HepG2 (cell line): Measurements from ENCODE around the gene KLF15. TPM values are rescaled to one million over a fixed set of nuclear protein-coding genes. Genes with fewer than 3 reads are reported as not detected.

Experiments
- KLF13 ChIP-seq: sonication (generic); formaldehyde crosslinking; IDR thresholded peaks from 2 replicates; pipeline ENCODE4 v1.4.0; 2020; ENCODE audit warnings: mild to moderate bottlenecking, missing genetic modification reagents
- MEIS2 ChIP-seq: sonication (generic); formaldehyde crosslinking; IDR thresholded peaks from 2 replicates; pipeline ENCODE4 v1.9.0; 2021; ENCODE audit warnings: mild to moderate bottlenecking, missing genetic modification reagents
- MIXL1 ChIP-seq: IDR thresholded peaks from 2 replicates; pipeline ENCODE4 v1.6.1; 2016
- MLLT10 ChIP-seq: sonication (generic); formaldehyde crosslinking; IDR thresholded peaks from 2 replicates; pipeline ENCODE4 v1.4.0; 2020; ENCODE audit warnings: missing genetic modification reagents
- RBFOX2 ChIP-seq: fragments of 200-400 bp; formaldehyde crosslinking; IDR thresholded peaks from 2 replicates; pipeline ENCODE4 v1.6.1; 2017; ENCODE audit warnings: low read depth, mild to moderate bottlenecking, low read length
- REPIN1 ChIP-seq: sonication (generic); formaldehyde crosslinking; IDR thresholded peaks from 2 replicates; pipeline ENCODE4 v1.8.0; 2022; ENCODE audit warnings: missing genetic modification reagents, low read depth, mild to moderate bottlenecking, borderline replicate concordance
- SALL1 ChIP-seq: sonication (generic); formaldehyde crosslinking; IDR thresholded peaks from 2 replicates; pipeline ENCODE4 v1.8.0; 2022; ENCODE audit warnings: mild to moderate bottlenecking, missing genetic modification reagents
- SCMH1 ChIP-seq: sonication (generic); formaldehyde crosslinking; IDR thresholded peaks from 2 replicates; pipeline ENCODE4 v1.9.0; 2021; ENCODE audit warnings: missing genetic modification reagents, mild to moderate bottlenecking, borderline replicate concordance
- SNRNP70 ChIP-seq: fragments of 200-400 bp; formaldehyde crosslinking; IDR thresholded peaks from 2 replicates; pipeline ENCODE4 v1.6.1; 2017; ENCODE audit warnings: mild to moderate bottlenecking, low read depth, low read length, moderate library complexity
- ZNF281 ChIP-seq: sonication (generic); formaldehyde crosslinking; IDR thresholded peaks from 2 replicates; pipeline ENCODE4 v1.4.0; 2020; ENCODE audit warnings: missing genetic modification reagents, borderline replicate concordance
- ZNF841 ChIP-seq: sonication (generic); formaldehyde crosslinking; IDR thresholded peaks from 2 replicates; pipeline ENCODE4 v1.8.1; 2023; ENCODE audit warnings: missing genetic modification reagents, borderline replicate concordance
- polyA plus RNA-seq, 8 experiments: library from polyadenylated mRNA; depleted of rRNA in 3 of 8; stranded (reverse) in 7 of 8; unstranded in 1 of 8; fragments of >200 nt; fragmentation: Illumina TruSeq in 4 of 8; extraction: Trizol in 4 of 8; gene quantifications; 2 replicates each; pipeline versions ENCODE4 v1.2.1 to v1.2.3, GENCODE V29; 2011 to 2016; ENCODE audit warnings: low read depth in 4 of 8, missing spikeins in 1 of 8, mixed read lengths in 1 of 8; ENCODE audit not compliant: insufficient read depth in 1 of 8
- total RNA-seq, 5 experiments: library from RNA; depleted of rRNA; stranded (reverse); fragments of >200 nt; fragmentation: Illumina TruSeq; extraction: Trizol; gene quantifications; 2 replicates each; pipeline ENCODE4 v1.2.3, GENCODE V29; 2016; ENCODE audit warnings: low read depth in 1 of 5
- TF ChIP-seq, protein P1 (sequence below): sonication (generic); formaldehyde crosslinking; IDR thresholded peaks from 2 replicates; pipeline ENCODE4 v1.4.0; 2020; ENCODE audit warnings: missing genetic modification reagents
- TF ChIP-seq, protein P2 (sequence below): sonication (generic); formaldehyde crosslinking; IDR thresholded peaks from 2 replicates; pipeline ENCODE4 v1.5.0; 2020; ENCODE audit warnings: mild to moderate bottlenecking, missing genetic modification reagents
- TF ChIP-seq, protein P3 (sequence below): fragments of 450-650 bp; IDR thresholded peaks from 2 replicates; pipeline ENCODE4 v1.6.1; 2016
- TF ChIP-seq, protein P4 (sequence below): sonication (generic); formaldehyde crosslinking; IDR thresholded peaks from 2 replicates; pipeline ENCODE4 v1.5.1; 2020; ENCODE audit warnings: mild to moderate bottlenecking, missing genetic modification reagents, moderate library complexity

KLF15 gene
- total and polyA plus RNA-seq, 2 of the 13 experiments (the other 11 are each of a cell fraction or from before 2014, with no cell fraction given) = 7.1 to 7.8 TPM

DNA sequence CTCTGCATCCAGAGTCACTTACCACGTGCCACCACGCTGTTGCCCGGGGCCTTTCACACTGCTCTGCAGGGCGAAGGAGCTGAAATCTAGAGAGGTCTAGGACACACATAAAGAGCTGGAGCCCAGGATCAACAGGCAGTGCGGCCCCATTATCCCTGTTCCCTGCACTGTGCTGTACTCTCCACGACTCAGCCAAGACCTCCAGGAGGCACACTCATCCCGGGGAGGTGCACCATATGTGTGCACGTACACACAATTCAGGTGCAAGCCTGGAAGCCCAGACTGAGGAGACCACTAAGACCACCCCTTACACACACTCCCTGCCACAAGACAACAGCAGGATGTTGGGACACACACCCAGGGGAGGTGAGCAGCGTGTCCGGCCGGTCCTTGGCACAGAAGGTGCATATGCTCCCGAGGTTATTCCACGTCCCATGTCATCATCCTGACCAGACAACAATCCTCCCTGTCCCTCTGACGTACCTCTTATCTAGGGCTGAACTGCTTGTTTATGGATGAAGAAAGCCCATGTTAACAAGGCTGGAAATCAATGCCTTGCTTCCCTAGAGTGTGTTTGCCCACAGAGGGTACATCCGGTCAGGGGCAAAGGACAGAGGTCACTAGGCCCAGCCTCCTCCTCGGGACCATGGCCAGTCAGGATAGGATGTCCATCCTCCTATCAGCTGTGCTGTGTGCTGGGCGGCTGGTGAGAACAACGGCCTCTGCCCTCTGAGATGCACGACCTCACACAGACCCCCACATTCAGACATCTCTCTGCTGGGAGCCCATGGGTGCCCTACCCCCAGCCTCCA lies 16.1 kb downstream of the KLF15 start (continued):
- no peak for TF ChIP-seq SCMH1 (CRISPR knock-in tag)
- 0 out of 2 replicates have a peak, but pooled peaks have one; percentile 61 for TF ChIP-seq MIXL1 (CRISPR knock-in tag)
- TF ChIP-seq REPIN1 = no peak; the same call in 1 of the 2 replicates
- no peak for TF ChIP-seq KLF13
- no peak for TF ChIP-seq ZNF281
- TF ChIP-seq RBFOX2 = no peak
- TF ChIP-seq, protein P1, sequence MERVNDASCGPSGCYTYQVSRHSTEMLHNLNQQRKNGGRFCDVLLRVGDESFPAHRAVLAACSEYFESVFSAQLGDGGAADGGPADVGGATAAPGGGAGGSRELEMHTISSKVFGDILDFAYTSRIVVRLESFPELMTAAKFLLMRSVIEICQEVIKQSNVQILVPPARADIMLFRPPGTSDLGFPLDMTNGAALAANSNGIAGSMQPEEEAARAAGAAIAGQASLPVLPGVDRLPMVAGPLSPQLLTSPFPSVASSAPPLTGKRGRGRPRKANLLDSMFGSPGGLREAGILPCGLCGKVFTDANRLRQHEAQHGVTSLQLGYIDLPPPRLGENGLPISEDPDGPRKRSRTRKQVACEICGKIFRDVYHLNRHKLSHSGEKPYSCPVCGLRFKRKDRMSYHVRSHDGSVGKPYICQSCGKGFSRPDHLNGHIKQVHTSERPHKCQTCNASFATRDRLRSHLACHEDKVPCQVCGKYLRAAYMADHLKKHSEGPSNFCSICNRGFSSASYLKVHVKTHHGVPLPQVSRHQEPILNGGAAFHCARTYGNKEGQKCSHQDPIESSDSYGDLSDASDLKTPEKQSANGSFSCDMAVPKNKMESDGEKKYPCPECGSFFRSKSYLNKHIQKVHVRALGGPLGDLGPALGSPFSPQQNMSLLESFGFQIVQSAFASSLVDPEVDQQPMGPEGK = no peak
- TF ChIP-seq, protein P2, sequence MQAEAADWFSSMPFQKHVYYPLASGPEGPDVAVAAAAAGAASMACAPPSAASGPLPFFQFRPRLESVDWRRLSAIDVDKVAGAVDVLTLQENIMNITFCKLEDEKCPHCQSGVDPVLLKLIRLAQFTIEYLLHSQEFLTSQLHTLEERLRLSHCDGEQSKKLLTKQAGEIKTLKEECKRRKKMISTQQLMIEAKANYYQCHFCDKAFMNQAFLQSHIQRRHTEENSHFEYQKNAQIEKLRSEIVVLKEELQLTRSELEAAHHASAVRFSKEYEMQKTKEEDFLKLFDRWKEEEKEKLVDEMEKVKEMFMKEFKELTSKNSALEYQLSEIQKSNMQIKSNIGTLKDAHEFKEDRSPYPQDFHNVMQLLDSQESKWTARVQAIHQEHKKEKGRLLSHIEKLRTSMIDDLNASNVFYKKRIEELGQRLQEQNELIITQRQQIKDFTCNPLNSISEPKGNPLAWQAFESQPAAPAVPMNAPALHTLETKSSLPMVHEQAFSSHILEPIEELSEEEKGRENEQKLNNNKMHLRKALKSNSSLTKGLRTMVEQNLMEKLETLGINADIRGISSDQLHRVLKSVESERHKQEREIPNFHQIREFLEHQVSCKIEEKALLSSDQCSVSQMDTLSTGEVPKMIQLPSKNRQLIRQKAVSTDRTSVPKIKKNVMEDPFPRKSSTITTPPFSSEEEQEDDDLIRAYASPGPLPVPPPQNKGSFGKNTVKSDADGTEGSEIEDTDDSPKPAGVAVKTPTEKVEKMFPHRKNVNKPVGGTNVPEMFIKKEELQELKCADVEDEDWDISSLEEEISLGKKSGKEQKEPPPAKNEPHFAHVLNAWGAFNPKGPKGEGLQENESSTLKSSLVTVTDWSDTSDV (CRISPR knock-in tag) = no peak
- no peak for TF ChIP-seq ZNF841
- TF ChIP-seq SALL1 (CRISPR knock-in tag) = peak; percentile 89
- TF ChIP-seq, protein P3, sequence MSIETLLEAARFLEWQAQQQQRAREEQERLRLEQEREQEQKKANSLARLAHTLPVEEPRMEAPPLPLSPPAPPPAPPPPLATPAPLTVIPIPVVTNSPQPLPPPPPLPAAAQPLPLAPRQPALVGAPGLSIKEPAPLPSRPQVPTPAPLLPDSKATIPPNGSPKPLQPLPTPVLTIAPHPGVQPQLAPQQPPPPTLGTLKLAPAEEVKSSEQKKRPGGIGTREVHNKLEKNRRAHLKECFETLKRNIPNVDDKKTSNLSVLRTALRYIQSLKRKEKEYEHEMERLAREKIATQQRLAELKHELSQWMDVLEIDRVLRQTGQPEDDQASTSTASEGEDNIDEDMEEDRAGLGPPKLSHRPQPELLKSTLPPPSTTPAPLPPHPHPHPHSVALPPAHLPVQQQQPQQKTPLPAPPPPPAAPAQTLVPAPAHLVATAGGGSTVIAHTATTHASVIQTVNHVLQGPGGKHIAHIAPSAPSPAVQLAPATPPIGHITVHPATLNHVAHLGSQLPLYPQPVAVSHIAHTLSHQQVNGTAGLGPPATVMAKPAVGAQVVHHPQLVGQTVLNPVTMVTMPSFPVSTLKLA = no peak
- no peak for TF ChIP-seq MEIS2 (CRISPR knock-in tag)
- TF ChIP-seq, protein P4, sequence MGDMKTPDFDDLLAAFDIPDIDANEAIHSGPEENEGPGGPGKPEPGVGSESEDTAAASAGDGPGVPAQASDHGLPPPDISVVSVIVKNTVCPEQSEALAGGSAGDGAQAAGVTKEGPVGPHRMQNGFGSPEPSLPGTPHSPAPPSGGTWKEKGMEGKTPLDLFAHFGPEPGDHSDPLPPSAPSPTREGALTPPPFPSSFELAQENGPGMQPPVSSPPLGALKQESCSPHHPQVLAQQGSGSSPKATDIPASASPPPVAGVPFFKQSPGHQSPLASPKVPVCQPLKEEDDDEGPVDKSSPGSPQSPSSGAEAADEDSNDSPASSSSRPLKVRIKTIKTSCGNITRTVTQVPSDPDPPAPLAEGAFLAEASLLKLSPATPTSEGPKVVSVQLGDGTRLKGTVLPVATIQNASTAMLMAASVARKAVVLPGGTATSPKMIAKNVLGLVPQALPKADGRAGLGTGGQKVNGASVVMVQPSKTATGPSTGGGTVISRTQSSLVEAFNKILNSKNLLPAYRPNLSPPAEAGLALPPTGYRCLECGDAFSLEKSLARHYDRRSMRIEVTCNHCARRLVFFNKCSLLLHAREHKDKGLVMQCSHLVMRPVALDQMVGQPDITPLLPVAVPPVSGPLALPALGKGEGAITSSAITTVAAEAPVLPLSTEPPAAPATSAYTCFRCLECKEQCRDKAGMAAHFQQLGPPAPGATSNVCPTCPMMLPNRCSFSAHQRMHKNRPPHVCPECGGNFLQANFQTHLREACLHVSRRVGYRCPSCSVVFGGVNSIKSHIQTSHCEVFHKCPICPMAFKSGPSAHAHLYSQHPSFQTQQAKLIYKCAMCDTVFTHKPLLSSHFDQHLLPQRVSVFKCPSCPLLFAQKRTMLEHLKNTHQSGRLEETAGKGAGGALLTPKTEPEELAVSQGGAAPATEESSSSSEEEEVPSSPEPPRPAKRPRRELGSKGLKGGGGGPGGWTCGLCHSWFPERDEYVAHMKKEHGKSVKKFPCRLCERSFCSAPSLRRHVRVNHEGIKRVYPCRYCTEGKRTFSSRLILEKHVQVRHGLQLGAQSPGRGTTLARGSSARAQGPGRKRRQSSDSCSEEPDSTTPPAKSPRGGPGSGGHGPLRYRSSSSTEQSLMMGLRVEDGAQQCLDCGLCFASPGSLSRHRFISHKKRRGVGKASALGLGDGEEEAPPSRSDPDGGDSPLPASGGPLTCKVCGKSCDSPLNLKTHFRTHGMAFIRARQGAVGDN = peak; percentile 88
- no peak for TF ChIP-seq SNRNP70
- no peak for TF ChIP-seq MLLT10 (CRISPR knock-in tag)
